GM12878 (cell line): ENCODE results near the gene SLC37A1. TPM values are rescaled to one million over a fixed set of nuclear protein-coding genes. Genes with fewer than 3 reads are reported as not detected.
A peak's percentile ranks its signal among the peaks of the same experiment; 100 is the strongest.

Experiments
- ATAC-seq: fragments of 200-7000 bp; cut with Tn5 transposase; 3 replicates; pipeline ENCODE4 v1.9.1; 2020; ENCODE audit warnings: mild to moderate bottlenecking, moderate library complexity
- BruUV-seq: library from RNA; stranded (reverse); fragments of 400-500 nt; replicated peaks from 2 replicates; lab custom pipeline; 2021; lab: Mats Ljungman, UMichigan
- CTCF ChIA-PET: fragments of 300-600 bp; sonication (Branson Sonifier 250); formaldehyde crosslinking; extraction: SDS; loops from one replicate; lab custom pipeline; 2021; ENCODE audit warnings: inconsistent platforms; lab: Yijun Ruan, JAX
- POLR2A ChIA-PET: fragments of 350-600 bp; formaldehyde crosslinking; extraction: SDS; loops from one replicate; lab custom pipeline; 2021; ENCODE audit warnings: inconsistent platforms; lab: Charles Lee
- RAD21 ChIA-PET: fragments of 300-600 bp; sonication (Branson Sonifier 250); formaldehyde crosslinking; loops from one replicate; lab custom pipeline; 2023; ENCODE audit warnings: antibody characterized with exemption; ENCODE audit not compliant: unreplicated experiment; lab: Charles Lee
- SMC1A ChIA-PET: fragments of 300-600 bp; sonication (Branson Sonifier 250); formaldehyde crosslinking; loops from one replicate; lab custom pipeline; 2023; ENCODE audit not compliant: unreplicated experiment, uncharacterized antibody; lab: Charles Lee
- DNase-seq: peaks from one replicate; pipeline ENCODE4 v3.0.0-alpha.2; 2011; ENCODE audit warnings: low read depth, low spot score
- FAIRE-seq: peaks from 3 replicates; lab custom pipeline; 2011; peaks lifted over from hg19 to GRCh38; lab: Jason Lieb, UNC
- H2AFZ ChIP-seq: 2 replicates; pipeline ENCODE4 v1.6.0; 2011; ENCODE audit warnings: low read depth, low read length, control low read depth; ENCODE audit not compliant: control insufficient read depth
- H3K27ac ChIP-seq: 2 replicates; pipeline ENCODE4 v1.5.1; 2011; ENCODE audit warnings: control low read depth; ENCODE audit not compliant: control insufficient read depth, insufficient read depth
- H3K27me3 ChIP-seq, 2 experiments: replicated peaks in 1 of 2; 2 replicates each; pipeline versions ENCODE4 v1.6.0 to v1.6.1; 2011; ENCODE audit warnings: low read length in 1 of 2; ENCODE audit not compliant: control insufficient read depth in 2 of 2, insufficient read depth in 2 of 2
- H3K36me3 ChIP-seq, 2 experiments: 2 replicates each; pipeline ENCODE4 v1.5.1; 2011; ENCODE audit warnings: low read length in 1 of 2; ENCODE audit not compliant: control insufficient read depth in 2 of 2, insufficient read depth in 2 of 2
- H3K4me1 ChIP-seq: 2 replicates; pipeline ENCODE4 v1.6.1; 2011; ENCODE audit warnings: mild to moderate bottlenecking, low read length, moderate library complexity, mixed read lengths; ENCODE audit not compliant: control insufficient read depth, insufficient read depth
- H3K4me2 ChIP-seq: 2 replicates; pipeline ENCODE4 v1.6.0; 2011; ENCODE audit warnings: control low read depth; ENCODE audit not compliant: control insufficient read depth, insufficient read depth
- H3K4me3 ChIP-seq: fragments of 200-600 bp; sonication (generic); 2 replicates; pipeline ENCODE4 v1.5.1; 2016
- H3K79me2 ChIP-seq: 2 replicates; pipeline ENCODE4 v1.6.0; 2011; ENCODE audit warnings: low read length; ENCODE audit not compliant: control insufficient read depth, insufficient read depth
- H3K9ac ChIP-seq: 2 replicates; pipeline ENCODE4 v1.8.0; 2011; ENCODE audit warnings: low read length, control low read depth, mixed read lengths; ENCODE audit not compliant: control insufficient read depth, insufficient read depth
- H3K9me3 ChIP-seq: replicated peaks from 3 replicates; pipeline ENCODE4 v1.5.1; 2011; ENCODE audit warnings: mild to moderate bottlenecking, low read length; ENCODE audit not compliant: control insufficient read depth, insufficient read depth
- H4K20me1 ChIP-seq: 2 replicates; pipeline ENCODE4 v1.6.0; 2011; ENCODE audit not compliant: control insufficient read depth, insufficient read depth
- CHD2 ChIP-seq: IDR thresholded peaks from 2 replicates; pipeline ENCODE4 v1.6.1; 2011; ENCODE audit warnings: low read depth, low read length, improper control_type of control experiment, borderline replicate concordance
- FOS ChIP-seq: IDR thresholded peaks from 3 replicates; pipeline ENCODE4 v1.6.1; 2011; ENCODE audit warnings: borderline replicate concordance; ENCODE audit not compliant: insufficient read length; ENCODE audit errors: extremely low read depth
- IKZF1 ChIP-seq: fragments of 450-650 bp; conservative IDR thresholded peaks from 2 replicates; pipeline ENCODE4 v1.6.1; 2017; ENCODE audit warnings: antibody characterized with exemption, mild to moderate bottlenecking
- NRF1 ChIP-seq: conservative IDR thresholded peaks from 2 replicates; pipeline ENCODE4 v1.6.1; 2011; ENCODE audit warnings: mild to moderate bottlenecking, low read depth, low read length, improper control_type of control experiment
- PAX8 ChIP-seq: fragments of 450-650 bp; IDR thresholded peaks from 2 replicates; pipeline ENCODE4 v1.6.1; 2017; ENCODE audit warnings: mild to moderate bottlenecking, moderate library complexity
- PML ChIP-seq: IDR thresholded peaks from 2 replicates; pipeline ENCODE4 v1.6.1; 2012; ENCODE audit warnings: low read length, inconsistent platforms
- POLR2AphosphoS5 ChIP-seq: IDR thresholded peaks from 2 replicates; pipeline ENCODE4 v1.6.1; 2011; ENCODE audit warnings: mild to moderate bottlenecking, low read length, inconsistent platforms
- TBL1XR1 ChIP-seq: IDR thresholded peaks from 2 replicates; pipeline ENCODE4 v1.6.1; 2012; ENCODE audit warnings: low read depth, low read length, improper control_type of control experiment
- ZNF384 ChIP-seq: IDR thresholded peaks from 2 replicates; pipeline ENCODE4 v1.6.1; 2012; ENCODE audit warnings: low read depth, mild to moderate bottlenecking, low read length, improper control_type of control experiment, borderline replicate concordance
- WGBS: methylation state at CpG from one replicate; pipeline ENCODE4 v1.1.6; 2016; ENCODE audit warnings: low lambda C conversion rate; ENCODE audit not compliant: insufficient replicate concordance, insufficient coverage; ENCODE audit errors: missing lambda C conversion rate; 5-methylcytosine and 5-hydroxymethylcytosine counted together
- in situ Hi-C: fragments of 300-500 bp; cut with MboI; formaldehyde crosslinking; loops from 9 replicates; pipeline ENCODE4 v1.14.3; 2018; ENCODE audit warnings: mixed read lengths
- intact Hi-C: fragments of 100-400 bp; cut with micrococcal nuclease; formaldehyde crosslinking; loops from one replicate; pipeline ENCODE4 v1.14.2; 2022; ENCODE audit not compliant: unreplicated experiment
- polyA plus RNA-seq, 11 experiments: library from polyadenylated mRNA; depleted of rRNA in 4 of 11; unstranded in 6 of 11; stranded (reverse) in 5 of 11; fragments of >200 nt; fragmentation: Nextera tagmentation in 4 of 11; fragmentation: Illumina TruSeq in 1 of 11; extraction: Ambion mirVana in 4 of 11; extraction: Trizol in 1 of 11; gene quantifications; 1 replicate in 1 of 11; 2 replicates in 10 of 11; pipeline versions ENCODE4 v1.2.1 to v1.2.3, GENCODE V29; 2011 to 2016; ENCODE audit warnings: inconsistent platforms in 2 of 11, missing spikeins in 2 of 11, low read depth in 1 of 11
- total RNA-seq, 4 experiments: library from RNA; depleted of rRNA in 3 of 4; stranded (reverse); fragments of >200 nt in 3 of 4; fragmentation: Illumina TruSeq in 1 of 4; extraction: Trizol in 1 of 4; gene quantifications; 2 replicates each; pipeline versions ENCODE4 v1.2.1 to v1.2.3, GENCODE V29; 2013 to 2021
- TF ChIP-seq, protein P1 (sequence below): fragments of 450-650 bp; IDR thresholded peaks from 2 replicates; pipeline ENCODE4 v1.6.1; 2014; ENCODE audit warnings: mild to moderate bottlenecking
- TF ChIP-seq, protein P2 (sequence below): fragments of 450-650 bp; IDR thresholded peaks from 2 replicates; pipeline ENCODE4 v1.6.1; 2017; ENCODE audit warnings: low read depth, mild to moderate bottlenecking, moderate library complexity
- TF ChIP-seq, protein P3 (sequence below), 3 experiments: IDR thresholded peaks in 2 of 3; conservative IDR thresholded peaks in 1 of 3; 2 replicates each; pipeline ENCODE4 v1.5.1; 2011; ENCODE audit warnings: low read depth in 3 of 3, low read length in 3 of 3, mild to moderate bottlenecking in 3 of 3, control low read depth in 2 of 3, moderate library complexity in 2 of 3, inconsistent platforms in 1 of 3, mixed read lengths in 1 of 3; ENCODE audit not compliant: control insufficient read depth in 2 of 3, insufficient read depth in 1 of 3; ENCODE audit errors: extremely low read depth in 1 of 3
- TF ChIP-seq, protein P4 (sequence below): fragments of 150-350 bp; IDR thresholded peaks from 2 replicates; pipeline ENCODE4 v1.6.1; 2016; ENCODE audit warnings: low read depth, low read length

SLC37A1 gene
- total and polyA plus RNA-seq, 10 of the 15 experiments (the other 5 are each of a cell fraction or from before 2014, with no cell fraction given), result 1.1 to 35.5 (median 24.4) TPM

DNA sequence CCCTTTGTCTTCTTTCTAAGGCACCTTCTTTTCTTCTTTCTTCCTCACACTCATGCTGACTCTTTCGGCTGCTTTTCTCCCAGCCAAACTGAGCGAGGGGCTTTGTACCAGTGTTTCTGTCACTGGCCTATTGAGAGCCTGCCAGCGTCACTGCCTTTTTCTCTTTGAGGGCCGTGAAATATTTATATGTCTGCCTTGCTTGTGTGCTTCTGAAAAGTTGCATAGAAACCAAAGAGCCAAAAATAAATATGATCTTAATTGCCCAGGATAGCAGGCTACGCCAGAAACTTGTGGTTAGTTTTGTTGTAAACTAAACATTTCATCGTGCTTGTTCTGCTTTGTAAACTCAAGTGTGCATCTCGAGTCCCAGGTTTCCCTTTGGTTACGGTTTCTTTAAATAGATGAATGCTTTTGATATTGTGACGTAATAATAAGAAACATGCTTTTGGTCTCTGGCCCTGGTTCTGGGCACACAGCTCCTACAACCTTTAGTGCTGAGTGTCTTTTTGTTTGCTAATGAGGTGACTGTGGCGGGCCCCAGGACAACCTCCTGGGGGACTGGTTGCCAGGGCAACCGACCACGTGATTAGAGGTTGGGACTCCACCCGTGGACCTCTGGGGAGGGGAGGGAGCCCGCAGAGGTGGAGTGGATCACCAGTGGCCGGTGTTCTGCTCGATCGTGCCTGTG is 10.8 kb downstream of the SLC37A1 start:
- FAIRE-seq (peak; percentile 86), DNase-seq (peak; percentile 86), ATAC-seq (peak; percentile 82)
- peaks cover 2% of the 10 kb centered on the region for H3K79me2 ChIP-seq
- ChIA-PET SMC1A (interaction anchor here (0.9 to 10.8 kb wide), 9 partner anchors 9 to 63 kb away, joined by 4 to 132 read pairs (median 12); partner anchors contain the start of gene SLC37A1), CTCF (interaction anchor here (0.9 to 7.5 kb wide), 3 partner anchors 12 to 57 kb away, joined by 3 to 65 read pairs (median 48); no protein-coding TSS in a partner anchor), RAD21 (interaction anchor here (1.1 to 7.7 kb wide), 8 partner anchors 10 to 359 kb away, joined by 3 to 87 read pairs (median 18); partner anchors contain the start of gene SLC37A1), POLR2A (interaction anchor here (0.6 to 6.7 kb wide), 8 partner anchors 11 to 102 kb away, joined by 3 to 82 read pairs (median 4); partner anchors contain the start of gene SLC37A1)
- H3K4me2 ChIP-seq, result peak overlapping the region; percentile 91
- peak overlapping the region; percentile 48 for H3K4me3 ChIP-seq
- H3K36me3 ChIP-seq, result peaks cover 4 to 19% of the 10 kb centered on the region in 2 experiments
- WGBS, result 1% methylated on average over 17 of the region's 17 CpGs
- H3K27ac ChIP-seq, result peak overlapping the region; percentile 85
- H3K9me3 ChIP-seq, result no peaks in the 10 kb centered on the region
- in situ Hi-C loops (no loop called here), intact Hi-C loops (loop anchor here (1.0 kb wide), 1 partner anchor 11 kb away; no protein-coding TSS in a partner anchor)
- H4K20me1 ChIP-seq, result no peaks in the 10 kb centered on the region
- BruUV-seq, result no TSS peak
- peaks cover 56% of the 10 kb centered on the region for H3K4me1 ChIP-seq
- peak overlapping the region; percentile 65 for H3K9ac ChIP-seq
- H3K27me3 ChIP-seq, result no peaks in the 10 kb centered on the region
- H2AFZ ChIP-seq, result peak overlapping the region; percentile 37; the same call in 1 of the 2 replicates
- no peak for TF ChIP-seq ZNF384
- 0 out of 2 replicates have a peak, but pooled peaks have one; percentile 9 for TF ChIP-seq CHD2
- no peak for TF ChIP-seq PAX8
- TF ChIP-seq, protein P1, sequence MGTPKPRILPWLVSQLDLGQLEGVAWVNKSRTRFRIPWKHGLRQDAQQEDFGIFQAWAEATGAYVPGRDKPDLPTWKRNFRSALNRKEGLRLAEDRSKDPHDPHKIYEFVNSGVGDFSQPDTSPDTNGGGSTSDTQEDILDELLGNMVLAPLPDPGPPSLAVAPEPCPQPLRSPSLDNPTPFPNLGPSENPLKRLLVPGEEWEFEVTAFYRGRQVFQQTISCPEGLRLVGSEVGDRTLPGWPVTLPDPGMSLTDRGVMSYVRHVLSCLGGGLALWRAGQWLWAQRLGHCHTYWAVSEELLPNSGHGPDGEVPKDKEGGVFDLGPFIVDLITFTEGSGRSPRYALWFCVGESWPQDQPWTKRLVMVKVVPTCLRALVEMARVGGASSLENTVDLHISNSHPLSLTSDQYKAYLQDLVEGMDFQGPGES, result no peak
- TF ChIP-seq IKZF1, result peak; percentile 57
- TF ChIP-seq, protein P2, sequence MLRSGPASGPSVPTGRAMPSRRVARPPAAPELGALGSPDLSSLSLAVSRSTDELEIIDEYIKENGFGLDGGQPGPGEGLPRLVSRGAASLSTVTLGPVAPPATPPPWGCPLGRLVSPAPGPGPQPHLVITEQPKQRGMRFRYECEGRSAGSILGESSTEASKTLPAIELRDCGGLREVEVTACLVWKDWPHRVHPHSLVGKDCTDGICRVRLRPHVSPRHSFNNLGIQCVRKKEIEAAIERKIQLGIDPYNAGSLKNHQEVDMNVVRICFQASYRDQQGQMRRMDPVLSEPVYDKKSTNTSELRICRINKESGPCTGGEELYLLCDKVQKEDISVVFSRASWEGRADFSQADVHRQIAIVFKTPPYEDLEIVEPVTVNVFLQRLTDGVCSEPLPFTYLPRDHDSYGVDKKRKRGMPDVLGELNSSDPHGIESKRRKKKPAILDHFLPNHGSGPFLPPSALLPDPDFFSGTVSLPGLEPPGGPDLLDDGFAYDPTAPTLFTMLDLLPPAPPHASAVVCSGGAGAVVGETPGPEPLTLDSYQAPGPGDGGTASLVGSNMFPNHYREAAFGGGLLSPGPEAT, result peak; percentile 84
- TF ChIP-seq, protein P3, sequence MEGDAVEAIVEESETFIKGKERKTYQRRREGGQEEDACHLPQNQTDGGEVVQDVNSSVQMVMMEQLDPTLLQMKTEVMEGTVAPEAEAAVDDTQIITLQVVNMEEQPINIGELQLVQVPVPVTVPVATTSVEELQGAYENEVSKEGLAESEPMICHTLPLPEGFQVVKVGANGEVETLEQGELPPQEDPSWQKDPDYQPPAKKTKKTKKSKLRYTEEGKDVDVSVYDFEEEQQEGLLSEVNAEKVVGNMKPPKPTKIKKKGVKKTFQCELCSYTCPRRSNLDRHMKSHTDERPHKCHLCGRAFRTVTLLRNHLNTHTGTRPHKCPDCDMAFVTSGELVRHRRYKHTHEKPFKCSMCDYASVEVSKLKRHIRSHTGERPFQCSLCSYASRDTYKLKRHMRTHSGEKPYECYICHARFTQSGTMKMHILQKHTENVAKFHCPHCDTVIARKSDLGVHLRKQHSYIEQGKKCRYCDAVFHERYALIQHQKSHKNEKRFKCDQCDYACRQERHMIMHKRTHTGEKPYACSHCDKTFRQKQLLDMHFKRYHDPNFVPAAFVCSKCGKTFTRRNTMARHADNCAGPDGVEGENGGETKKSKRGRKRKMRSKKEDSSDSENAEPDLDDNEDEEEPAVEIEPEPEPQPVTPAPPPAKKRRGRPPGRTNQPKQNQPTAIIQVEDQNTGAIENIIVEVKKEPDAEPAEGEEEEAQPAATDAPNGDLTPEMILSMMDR (IDR thresholded peaks at IDR 0.05 in 2 of 3, conservative IDR thresholded peaks at IDR 0.05 in 1 of 3; ENCODE audit: control insufficient read depth in 2 of 3, extremely low read depth in 1 of 3, insufficient read depth in 1 of 3, low read depth in 3 of 3, low read length in 3 of 3), result no peak
- 0 out of 2 replicates have a peak, but pooled peaks have one; percentile 35 for TF ChIP-seq PML
- TF ChIP-seq TBL1XR1, result no peak
- TF ChIP-seq FOS, result no peak
- TF ChIP-seq NRF1, result no peak
- TF ChIP-seq, protein P4, sequence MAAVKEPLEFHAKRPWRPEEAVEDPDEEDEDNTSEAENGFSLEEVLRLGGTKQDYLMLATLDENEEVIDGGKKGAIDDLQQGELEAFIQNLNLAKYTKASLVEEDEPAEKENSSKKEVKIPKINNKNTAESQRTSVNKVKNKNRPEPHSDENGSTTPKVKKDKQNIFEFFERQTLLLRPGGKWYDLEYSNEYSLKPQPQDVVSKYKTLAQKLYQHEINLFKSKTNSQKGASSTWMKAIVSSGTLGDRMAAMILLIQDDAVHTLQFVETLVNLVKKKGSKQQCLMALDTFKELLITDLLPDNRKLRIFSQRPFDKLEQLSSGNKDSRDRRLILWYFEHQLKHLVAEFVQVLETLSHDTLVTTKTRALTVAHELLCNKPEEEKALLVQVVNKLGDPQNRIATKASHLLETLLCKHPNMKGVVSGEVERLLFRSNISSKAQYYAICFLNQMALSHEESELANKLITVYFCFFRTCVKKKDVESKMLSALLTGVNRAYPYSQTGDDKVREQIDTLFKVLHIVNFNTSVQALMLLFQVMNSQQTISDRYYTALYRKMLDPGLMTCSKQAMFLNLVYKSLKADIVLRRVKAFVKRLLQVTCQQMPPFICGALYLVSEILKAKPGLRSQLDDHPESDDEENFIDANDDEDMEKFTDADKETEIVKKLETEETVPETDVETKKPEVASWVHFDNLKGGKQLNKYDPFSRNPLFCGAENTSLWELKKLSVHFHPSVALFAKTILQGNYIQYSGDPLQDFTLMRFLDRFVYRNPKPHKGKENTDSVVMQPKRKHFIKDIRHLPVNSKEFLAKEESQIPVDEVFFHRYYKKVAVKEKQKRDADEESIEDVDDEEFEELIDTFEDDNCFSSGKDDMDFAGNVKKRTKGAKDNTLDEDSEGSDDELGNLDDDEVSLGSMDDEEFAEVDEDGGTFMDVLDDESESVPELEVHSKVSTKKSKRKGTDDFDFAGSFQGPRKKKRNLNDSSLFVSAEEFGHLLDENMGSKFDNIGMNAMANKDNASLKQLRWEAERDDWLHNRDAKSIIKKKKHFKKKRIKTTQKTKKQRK, result no peak
- no peak for TF ChIP-seq POLR2AphosphoS5
